ENCODE measurements around the gene TRABD2B.

- TF ChIP-seq POLR2A (IDR thresholded peaks at IDR 0.05) (no peak), CTCF (IDR thresholded peaks at IDR 0.05) (no peak), POLR2AphosphoS5 (IDR thresholded peaks at IDR 0.05) (no peak)
These were observed 103.8 kb downstream of the TRABD2B start for GRCh38 chr1:47893412-47893811.
